ENCODE measurements around the gene CFHR5.

DNA sequence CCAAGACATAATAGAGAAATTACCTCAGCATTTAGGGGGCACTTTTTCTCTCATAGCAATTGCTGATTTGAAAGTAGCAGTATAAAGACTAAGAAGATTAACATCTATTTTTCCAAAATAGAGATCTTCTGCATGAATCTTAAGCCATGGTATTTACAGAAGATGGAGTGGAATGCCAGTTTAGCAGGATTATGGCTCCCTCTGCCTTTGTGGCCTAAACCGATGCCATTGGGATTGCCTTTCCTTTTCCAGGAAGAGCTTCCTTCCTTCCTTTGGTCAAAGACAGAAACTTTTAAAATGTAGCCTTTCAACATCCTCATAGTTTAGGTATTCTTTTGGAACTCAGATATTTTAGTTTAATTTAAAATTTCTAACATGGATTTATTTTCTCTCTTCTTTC, 39.4 kb downstream of the CFHR5 start:
- TF ChIP-seq, protein P1, sequence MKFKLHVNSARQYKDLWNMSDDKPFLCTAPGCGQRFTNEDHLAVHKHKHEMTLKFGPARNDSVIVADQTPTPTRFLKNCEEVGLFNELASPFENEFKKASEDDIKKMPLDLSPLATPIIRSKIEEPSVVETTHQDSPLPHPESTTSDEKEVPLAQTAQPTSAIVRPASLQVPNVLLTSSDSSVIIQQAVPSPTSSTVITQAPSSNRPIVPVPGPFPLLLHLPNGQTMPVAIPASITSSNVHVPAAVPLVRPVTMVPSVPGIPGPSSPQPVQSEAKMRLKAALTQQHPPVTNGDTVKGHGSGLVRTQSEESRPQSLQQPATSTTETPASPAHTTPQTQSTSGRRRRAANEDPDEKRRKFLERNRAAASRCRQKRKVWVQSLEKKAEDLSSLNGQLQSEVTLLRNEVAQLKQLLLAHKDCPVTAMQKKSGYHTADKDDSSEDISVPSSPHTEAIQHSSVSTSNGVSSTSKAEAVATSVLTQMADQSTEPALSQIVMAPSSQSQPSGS (tag by site-specific recombination; IDR thresholded peaks at IDR 0.05; ENCODE audit: low read depth) = no peak
- TF ChIP-seq ZNF324 (tag by site-specific recombination; IDR thresholded peaks at IDR 0.05) = no peak
- no peak for TF ChIP-seq TCF7L2 (IDR thresholded peaks at IDR 0.05; ENCODE audit: borderline replicate concordance, low read depth, low read length)
- TF ChIP-seq, protein P2, sequence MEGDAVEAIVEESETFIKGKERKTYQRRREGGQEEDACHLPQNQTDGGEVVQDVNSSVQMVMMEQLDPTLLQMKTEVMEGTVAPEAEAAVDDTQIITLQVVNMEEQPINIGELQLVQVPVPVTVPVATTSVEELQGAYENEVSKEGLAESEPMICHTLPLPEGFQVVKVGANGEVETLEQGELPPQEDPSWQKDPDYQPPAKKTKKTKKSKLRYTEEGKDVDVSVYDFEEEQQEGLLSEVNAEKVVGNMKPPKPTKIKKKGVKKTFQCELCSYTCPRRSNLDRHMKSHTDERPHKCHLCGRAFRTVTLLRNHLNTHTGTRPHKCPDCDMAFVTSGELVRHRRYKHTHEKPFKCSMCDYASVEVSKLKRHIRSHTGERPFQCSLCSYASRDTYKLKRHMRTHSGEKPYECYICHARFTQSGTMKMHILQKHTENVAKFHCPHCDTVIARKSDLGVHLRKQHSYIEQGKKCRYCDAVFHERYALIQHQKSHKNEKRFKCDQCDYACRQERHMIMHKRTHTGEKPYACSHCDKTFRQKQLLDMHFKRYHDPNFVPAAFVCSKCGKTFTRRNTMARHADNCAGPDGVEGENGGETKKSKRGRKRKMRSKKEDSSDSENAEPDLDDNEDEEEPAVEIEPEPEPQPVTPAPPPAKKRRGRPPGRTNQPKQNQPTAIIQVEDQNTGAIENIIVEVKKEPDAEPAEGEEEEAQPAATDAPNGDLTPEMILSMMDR (tag by site-specific recombination; IDR thresholded peaks at IDR 0.05) = no peak
- no peak for TF ChIP-seq IKZF3 (tag by site-specific recombination; IDR thresholded peaks at IDR 0.05)
- TF ChIP-seq, protein P3, sequence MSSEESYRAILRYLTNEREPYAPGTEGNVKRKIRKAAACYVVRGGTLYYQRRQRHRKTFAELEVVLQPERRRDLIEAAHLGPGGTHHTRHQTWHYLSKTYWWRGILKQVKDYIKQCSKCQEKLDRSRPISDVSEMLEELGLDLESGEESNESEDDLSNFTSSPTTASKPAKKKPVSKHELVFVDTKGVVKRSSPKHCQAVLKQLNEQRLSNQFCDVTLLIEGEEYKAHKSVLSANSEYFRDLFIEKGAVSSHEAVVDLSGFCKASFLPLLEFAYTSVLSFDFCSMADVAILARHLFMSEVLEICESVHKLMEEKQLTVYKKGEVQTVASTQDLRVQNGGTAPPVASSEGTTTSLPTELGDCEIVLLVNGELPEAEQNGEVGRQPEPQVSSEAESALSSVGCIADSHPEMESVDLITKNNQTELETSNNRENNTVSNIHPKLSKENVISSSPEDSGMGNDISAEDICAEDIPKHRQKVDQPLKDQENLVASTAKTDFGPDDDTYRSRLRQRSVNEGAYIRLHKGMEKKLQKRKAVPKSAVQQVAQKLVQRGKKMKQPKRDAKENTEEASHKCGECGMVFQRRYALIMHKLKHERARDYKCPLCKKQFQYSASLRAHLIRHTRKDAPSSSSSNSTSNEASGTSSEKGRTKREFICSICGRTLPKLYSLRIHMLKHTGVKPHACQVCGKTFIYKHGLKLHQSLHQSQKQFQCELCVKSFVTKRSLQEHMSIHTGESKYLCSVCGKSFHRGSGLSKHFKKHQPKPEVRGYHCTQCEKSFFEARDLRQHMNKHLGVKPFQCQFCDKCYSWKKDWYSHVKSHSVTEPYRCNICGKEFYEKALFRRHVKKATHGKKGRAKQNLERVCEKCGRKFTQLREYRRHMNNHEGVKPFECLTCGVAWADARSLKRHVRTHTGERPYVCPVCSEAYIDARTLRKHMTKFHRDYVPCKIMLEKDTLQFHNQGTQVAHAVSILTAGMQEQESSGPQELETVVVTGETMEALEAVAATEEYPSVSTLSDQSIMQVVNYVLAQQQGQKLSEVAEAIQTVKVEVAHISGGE (tag by site-specific recombination; conservative IDR thresholded peaks at IDR 0.05; ENCODE audit: low read depth) = no peak
- TF ChIP-seq ZNF768 (tag by site-specific recombination; IDR thresholded peaks at IDR 0.05) = no peak
- TF ChIP-seq ZNF626 (tag by site-specific recombination; IDR thresholded peaks at IDR 0.05) = no peak
- TF ChIP-seq YY1 (tag by site-specific recombination; IDR thresholded peaks at IDR 0.05) = no peak
- TF ChIP-seq, protein P4, sequence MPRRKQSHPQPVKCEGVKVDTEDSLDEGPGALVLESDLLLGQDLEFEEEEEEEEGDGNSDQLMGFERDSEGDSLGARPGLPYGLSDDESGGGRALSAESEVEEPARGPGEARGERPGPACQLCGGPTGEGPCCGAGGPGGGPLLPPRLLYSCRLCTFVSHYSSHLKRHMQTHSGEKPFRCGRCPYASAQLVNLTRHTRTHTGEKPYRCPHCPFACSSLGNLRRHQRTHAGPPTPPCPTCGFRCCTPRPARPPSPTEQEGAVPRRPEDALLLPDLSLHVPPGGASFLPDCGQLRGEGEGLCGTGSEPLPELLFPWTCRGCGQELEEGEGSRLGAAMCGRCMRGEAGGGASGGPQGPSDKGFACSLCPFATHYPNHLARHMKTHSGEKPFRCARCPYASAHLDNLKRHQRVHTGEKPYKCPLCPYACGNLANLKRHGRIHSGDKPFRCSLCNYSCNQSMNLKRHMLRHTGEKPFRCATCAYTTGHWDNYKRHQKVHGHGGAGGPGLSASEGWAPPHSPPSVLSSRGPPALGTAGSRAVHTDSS (tag by site-specific recombination; IDR thresholded peaks at IDR 0.05) = no peak

Measured in HEK293 (cell line).